GM12801 (cell line): ENCODE measurements around the gene POLR3A.

Experiments used
- TF ChIP-seq, protein P1 (sequence below): IDR thresholded peaks from one replicate; pipeline ENCODE4 v1.5.1; 2011; ENCODE audit warnings: control low read depth; ENCODE audit not compliant: insufficient read length; ENCODE audit errors: extremely low read depth

The POLR3A gene

DNA sequence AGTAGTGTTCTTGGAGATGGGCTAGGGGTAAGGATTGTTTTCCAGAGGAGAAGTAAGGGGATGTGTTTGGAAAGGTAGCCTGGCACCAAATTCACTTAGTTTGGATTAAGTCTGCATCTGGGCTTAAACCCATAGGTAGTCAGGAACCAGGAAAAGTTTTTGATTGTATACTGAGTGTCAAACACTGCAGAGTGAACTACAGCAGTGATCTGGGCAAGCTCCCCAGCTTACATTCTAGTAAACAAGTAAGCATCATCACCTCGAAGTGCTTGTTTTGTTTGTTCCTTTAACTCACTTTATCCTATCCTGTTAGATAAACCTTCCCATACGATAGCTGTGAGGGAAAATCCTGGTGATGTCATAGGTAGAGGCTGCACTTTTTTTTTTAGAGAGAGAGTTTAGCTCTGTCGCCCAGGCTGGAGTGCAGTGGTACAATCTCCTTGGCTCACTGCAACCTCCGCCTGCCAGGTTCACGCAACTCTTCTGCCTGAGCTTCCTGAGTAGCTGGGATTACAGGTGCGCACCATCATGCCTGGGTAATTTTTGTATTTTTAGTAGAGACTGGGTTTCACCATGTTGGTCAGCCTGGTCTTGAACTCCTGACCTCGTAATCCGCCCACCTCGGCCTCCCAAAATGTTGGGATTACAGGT, 6.7 kb upstream of the POLR3A start:
- TF ChIP-seq, protein P1, sequence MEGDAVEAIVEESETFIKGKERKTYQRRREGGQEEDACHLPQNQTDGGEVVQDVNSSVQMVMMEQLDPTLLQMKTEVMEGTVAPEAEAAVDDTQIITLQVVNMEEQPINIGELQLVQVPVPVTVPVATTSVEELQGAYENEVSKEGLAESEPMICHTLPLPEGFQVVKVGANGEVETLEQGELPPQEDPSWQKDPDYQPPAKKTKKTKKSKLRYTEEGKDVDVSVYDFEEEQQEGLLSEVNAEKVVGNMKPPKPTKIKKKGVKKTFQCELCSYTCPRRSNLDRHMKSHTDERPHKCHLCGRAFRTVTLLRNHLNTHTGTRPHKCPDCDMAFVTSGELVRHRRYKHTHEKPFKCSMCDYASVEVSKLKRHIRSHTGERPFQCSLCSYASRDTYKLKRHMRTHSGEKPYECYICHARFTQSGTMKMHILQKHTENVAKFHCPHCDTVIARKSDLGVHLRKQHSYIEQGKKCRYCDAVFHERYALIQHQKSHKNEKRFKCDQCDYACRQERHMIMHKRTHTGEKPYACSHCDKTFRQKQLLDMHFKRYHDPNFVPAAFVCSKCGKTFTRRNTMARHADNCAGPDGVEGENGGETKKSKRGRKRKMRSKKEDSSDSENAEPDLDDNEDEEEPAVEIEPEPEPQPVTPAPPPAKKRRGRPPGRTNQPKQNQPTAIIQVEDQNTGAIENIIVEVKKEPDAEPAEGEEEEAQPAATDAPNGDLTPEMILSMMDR = no peak

DNA sequence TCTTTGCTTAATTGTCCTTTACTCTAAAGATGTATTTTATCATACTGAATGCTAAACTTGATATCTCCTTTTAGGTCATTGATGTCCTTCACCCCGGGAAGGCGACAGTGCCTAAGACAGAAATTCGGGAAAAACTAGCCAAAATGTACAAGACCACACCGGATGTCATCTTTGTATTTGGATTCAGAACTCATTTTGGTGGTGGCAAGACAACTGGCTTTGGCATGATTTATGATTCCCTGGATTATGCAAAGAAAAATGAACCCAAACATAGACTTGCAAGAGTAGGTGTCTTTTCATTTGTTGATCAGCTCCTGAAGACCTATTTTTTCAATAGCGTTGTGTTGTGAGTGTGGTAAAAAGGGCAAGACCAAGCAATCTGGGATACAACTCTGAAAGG, 6.1 kb upstream of the POLR3A start:
- TF ChIP-seq, protein P1 = no peak

- TF ChIP-seq, protein P1 = no peak
Measured at GRCh38 chr10:78035025-78035424, 5.7 kb upstream of the POLR3A start.

DNA sequence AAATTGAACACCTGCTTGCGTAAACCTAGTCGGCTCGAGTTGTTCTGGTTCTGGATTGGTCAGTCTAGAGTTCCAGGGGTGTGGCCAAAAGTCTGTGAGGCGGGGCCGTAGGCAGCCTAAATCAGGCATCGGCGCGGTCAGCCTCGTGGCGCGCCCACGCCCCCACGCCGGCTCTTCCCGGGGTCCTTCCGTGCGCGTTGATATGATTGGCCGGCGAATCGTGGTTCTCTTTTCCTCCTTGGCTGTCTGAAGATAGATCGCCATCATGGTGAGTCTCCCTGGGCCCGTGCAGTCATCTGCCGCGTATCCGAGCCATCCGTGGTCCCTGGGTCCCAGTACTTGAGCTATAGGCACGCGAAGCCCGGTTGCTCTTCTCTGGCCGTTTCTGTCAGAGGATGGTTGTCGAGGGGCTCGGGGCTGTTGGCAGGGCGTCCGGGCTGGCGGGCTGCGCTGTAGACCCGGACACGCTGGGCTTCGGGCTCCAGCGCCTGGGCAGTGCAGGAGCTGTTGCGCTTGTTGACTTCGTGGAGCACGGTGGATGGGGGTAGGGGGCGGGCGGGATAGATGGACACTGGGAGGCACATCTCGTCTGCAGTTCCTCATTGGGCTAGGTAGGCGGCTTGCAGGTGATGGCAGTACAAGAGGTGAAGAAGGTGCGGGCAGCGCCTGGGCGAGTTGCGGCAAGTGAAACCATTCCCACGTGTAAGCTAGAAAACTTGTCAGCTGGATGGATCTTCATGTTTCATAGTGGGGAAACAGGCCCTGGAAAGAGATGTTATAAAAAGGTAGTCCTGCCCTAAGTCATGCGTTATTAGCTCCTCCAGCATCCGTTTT, 4.5 kb upstream of the POLR3A start, which contains the start of gene RPS24:
RPS24 (plus strand) TSS at position 227 of the 834 bp plus-strand sequence; CDS start at position 266, 39 bp downstream.
- TF ChIP-seq, protein P1 = no peak

DNA sequence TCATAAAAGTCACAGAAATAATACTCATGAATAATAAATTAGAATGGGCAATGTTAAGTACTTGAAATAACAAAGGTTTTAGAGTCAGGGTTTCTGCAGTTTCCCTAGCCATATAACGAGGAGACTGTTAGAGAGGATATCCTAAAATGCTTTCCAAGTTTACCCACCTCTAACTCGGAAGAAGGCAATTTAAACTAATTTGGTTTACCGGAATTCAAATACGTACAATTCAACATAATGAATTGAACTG, 4.0 kb upstream of the POLR3A start:
- TF ChIP-seq, protein P1 = no peak

DNA sequence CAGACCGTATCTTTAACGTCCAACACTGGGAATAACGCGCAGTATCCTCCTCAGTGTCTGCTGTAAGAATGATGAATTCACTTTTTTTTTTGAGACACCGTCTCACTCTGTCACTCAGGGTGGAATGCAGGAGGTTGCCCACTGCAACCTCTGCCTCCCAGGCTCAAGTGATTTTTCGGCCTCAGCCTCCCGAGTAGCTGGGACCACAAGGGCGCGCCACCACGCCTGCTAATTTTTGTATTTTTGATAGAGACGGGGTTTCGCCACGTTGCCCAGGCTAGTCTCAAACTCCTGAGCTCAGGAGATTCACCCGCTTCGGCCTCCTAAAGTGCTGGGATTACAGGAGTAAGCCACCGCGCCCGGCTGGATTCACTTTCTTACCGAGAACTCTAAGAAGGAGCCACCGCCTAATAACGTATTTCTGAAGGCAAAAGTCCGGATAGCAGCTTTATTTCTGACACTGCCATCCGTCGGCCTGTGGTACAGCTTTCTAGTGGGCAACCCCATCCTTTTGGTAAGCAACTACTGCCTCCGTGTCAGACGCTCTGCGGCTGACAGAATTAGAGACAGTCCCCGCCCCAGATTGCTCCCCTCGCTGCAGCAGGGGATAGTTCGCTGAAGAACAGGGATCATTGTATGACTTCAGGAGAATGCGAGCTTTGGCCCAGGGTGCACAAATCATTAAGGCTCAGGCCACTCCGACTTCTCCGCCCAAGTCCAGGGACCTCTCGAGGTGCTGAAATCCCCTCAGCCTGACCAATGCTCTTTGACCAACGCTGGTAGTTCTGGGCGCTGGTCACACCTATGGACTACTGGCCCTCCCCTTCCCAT, 662 bp downstream of the POLR3A start:
- TF ChIP-seq, protein P1 = no peak

DNA sequence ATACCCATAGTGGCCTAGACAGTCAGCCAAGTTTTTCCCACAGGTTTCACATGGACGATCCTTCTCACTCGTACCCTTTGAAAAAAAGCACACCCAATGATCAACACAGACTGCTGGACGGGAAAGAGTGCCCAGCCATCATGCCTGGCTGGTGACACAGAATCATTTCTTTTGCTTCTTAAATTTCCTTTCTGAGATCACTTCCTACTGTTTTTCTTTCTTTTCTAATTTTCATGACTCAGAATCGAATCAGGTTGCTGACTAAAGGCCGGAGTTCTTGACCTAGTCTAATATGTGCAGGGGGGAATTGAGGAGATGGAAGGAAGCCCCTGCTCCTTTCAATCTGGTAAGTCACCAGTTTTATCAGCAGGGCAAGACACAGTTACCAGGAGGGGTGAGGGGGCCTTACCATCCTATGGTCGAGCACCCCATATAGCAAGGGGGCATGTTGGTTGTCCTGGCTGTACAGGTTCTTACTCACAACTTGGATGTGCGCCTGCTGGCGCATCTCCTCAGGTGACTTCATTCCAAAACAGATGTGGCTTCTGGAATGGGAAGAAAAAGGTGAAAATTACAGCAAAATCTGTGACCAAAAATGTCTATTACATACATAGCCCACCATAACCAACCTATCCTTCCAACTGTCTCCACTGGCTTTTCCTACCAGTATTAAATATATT, 3.5 kb downstream of the POLR3A start:
- TF ChIP-seq, protein P1 = no peak
